Erythroblast (primary cell): ENCODE results near the gene DICER1.

Source experiments
- GATA1 ChIP-seq: IDR thresholded peaks from 2 replicates; pipeline ENCODE4 v1.6.1; 2011; ENCODE audit warnings: low read depth, mild to moderate bottlenecking, control low read depth, low read length, moderate library complexity
- POLR2A ChIP-seq: IDR thresholded peaks from 2 replicates; pipeline ENCODE4 v1.6.1; 2011; ENCODE audit warnings: mild to moderate bottlenecking, low read length

- no peak for TF ChIP-seq POLR2A
- TF ChIP-seq GATA1 = no peak
These were observed 20.0 kb downstream of the DICER1 start for GRCh38 chr14:95137164-95137803.
